Thoracic aorta (tissue), 2 donors: ENCODE data around the gene PBX4. TPM values are rescaled to one million over a fixed set of nuclear protein-coding genes. Genes with fewer than 3 reads are reported as not detected.

ENCODE experiments used
- ATAC-seq: fragments of 150-250 bp; one replicate; pipeline ENCODE4 v1.8.0; 2017; ENCODE audit warnings: low read depth; ENCODE audit not compliant: insufficient number of reproducible peaks, low FRiP score
- DNase-seq: peaks from one replicate; pipeline ENCODE4 v3.0.0-alpha.2; 2020; ENCODE audit warnings: low spot score
- H3K27ac ChIP-seq, 2 donors: fragments of 200-600 bp; sonication (generic); 1 replicate in 1 of 2; 2 replicates in 1 of 2; pipeline ENCODE4 v1.5.1; 2016; ENCODE audit warnings: mild to moderate bottlenecking in 2 of 2, moderate library complexity in 2 of 2
- H3K27me3 ChIP-seq: fragments of 200-600 bp; sonication (generic); replicated peaks from 2 replicates; pipeline ENCODE4 v1.6.0; 2016; ENCODE audit warnings: mild to moderate bottlenecking; ENCODE audit not compliant: insufficient read depth
- H3K36me3 ChIP-seq: fragments of 200-600 bp; sonication (generic); one replicate; pipeline ENCODE4 v1.5.1; 2016
- H3K4me1 ChIP-seq, 2 donors: fragments of 200-600 bp; sonication (generic); 1 replicate in 1 of 2; 2 replicates in 1 of 2; pipeline versions ENCODE4 v1.5.1 to v1.6.0; 2016; ENCODE audit warnings: low read depth in 2 of 2, mild to moderate bottlenecking in 1 of 2; ENCODE audit not compliant: control insufficient read depth in 1 of 2
- H3K4me3 ChIP-seq: fragments of 200-600 bp; sonication (generic); 2 replicates; pipeline ENCODE4 v1.5.1; 2016; ENCODE audit warnings: mild to moderate bottlenecking
- H3K9me3 ChIP-seq: fragments of 200-600 bp; sonication (generic); 2 replicates; pipeline ENCODE4 v1.5.1; 2016
- CTCF ChIP-seq: fragments of 200-600 bp; sonication (generic); IDR thresholded peaks from one replicate; pipeline ENCODE4 v1.5.1; 2019; ENCODE audit warnings: antibody characterized with exemption
- total RNA-seq, 2 donors: library from RNA; depleted of rRNA; stranded (reverse); fragments of >200 nt; gene quantifications; one replicate each; pipeline versions ENCODE4 v1.1.0 to v1.2.3, GENCODE V29; 2016

Gene PBX4
- total RNA-seq, 2 donors from 2014 or later: not detected

- H3K9me3 ChIP-seq: no peaks in the 10 kb centered on the region
- H3K27ac ChIP-seq: no peak overlapping the region
- H3K27me3 ChIP-seq: no peaks in the 10 kb centered on the region
- ATAC-seq (no peak), DNase-seq (no peak)
- peak overlapping the region; percentile 19 for H3K4me3 ChIP-seq
- no peak for TF ChIP-seq CTCF
- peaks cover 16% of the 10 kb centered on the region for H3K36me3 ChIP-seq
- H3K4me1 ChIP-seq: peaks cover 9 to 18% of the 10 kb centered on the region in 2 donors
Observed at GRCh38 chr19:19661675-19662251, 43.3 kb upstream of the PBX4 start.

GRCh38 chr19:19661141-19661674 lies 42.7 kb upstream of the PBX4 start:
- DNase-seq: no peak
- H3K9me3 ChIP-seq: no peaks in the 10 kb centered on the region
- H3K27ac ChIP-seq: no peak overlapping the region
- ATAC-seq: no peak
- no peaks in the 10 kb centered on the region for H3K27me3 ChIP-seq
- peaks cover 22% of the 10 kb centered on the region for H3K36me3 ChIP-seq
- H3K4me1 ChIP-seq: peaks cover 9 to 18% of the 10 kb centered on the region in 2 donors
- H3K4me3 ChIP-seq: peak overlapping the region; percentile 19
- no peak for TF ChIP-seq CTCF

GRCh38 chr19:19659646-19660245 lies 41.3 kb upstream of the PBX4 start:
- Histone ChIP-seq H3K27me3 (no peaks in the 10 kb centered on the region), H3K27ac (no peak overlapping the region), H3K4me1 (peaks cover 9 to 18% of the 10 kb centered on the region in 2 donors), H3K9me3 (no peaks in the 10 kb centered on the region), H3K36me3 (peaks cover 36% of the 10 kb centered on the region), H3K4me3 (no peak overlapping the region)
- DNase-seq: no peak
- ATAC-seq: no peak
- TF ChIP-seq CTCF: no peak

- no peak overlapping the region for H3K27ac ChIP-seq
- DNase-seq: no peak
- H3K36me3 ChIP-seq: peaks cover 59% of the 10 kb centered on the region
Observed at GRCh38 chr19:19657397-19657783, 38.9 kb upstream of the PBX4 start.

More at GRCh38 chr19:19657397-19657783, 38.9 kb upstream of the PBX4 start:
- Histone ChIP-seq H3K4me1 (peaks cover 5 to 10% of the 10 kb centered on the region in 2 donors), H3K4me3 (no peak overlapping the region), H3K27me3 (no peaks in the 10 kb centered on the region), H3K9me3 (no peaks in the 10 kb centered on the region)
- no peak for ATAC-seq
- no peak for TF ChIP-seq CTCF
